ENCODE measurements around the gene HIPK3. TPM values are rescaled to one million over a fixed set of nuclear protein-coding genes. Genes with fewer than 3 reads are reported as not detected.

Gene HIPK3
- total and polyA plus RNA-seq, 9 of the 15 experiments (the other 6 are each of a cell fraction or from before 2014, with no cell fraction given), result 2.3 to 19.6 (median 7.5) TPM

- TF ChIP-seq CREB5 (CRISPR knock-in tag; IDR thresholded peaks at IDR 0.05) (no peak), PYGO2 (tag; IDR thresholded peaks at IDR 0.05) (no peak), MXD1 (CRISPR knock-in tag; IDR thresholded peaks at IDR 0.05; ENCODE audit: borderline replicate concordance, poor library complexity, severe bottlenecking) (no peak)
Measured at GRCh38 chr11:33405834-33406602, 148.8 kb downstream of the HIPK3 start (continued).

Other genes starting within 250 kb of the HIPK3 start
- 8.4 and 10.3 TPM in 2 replicates for gene DEPDC7, start 241.5 kb upstream of the HIPK3 start, total RNA-seq (2014; rRNA removed)
- gene DEPDC7, start 241.5 kb upstream of the HIPK3 start, total RNA-seq (2014; rRNA removed; fragmentation: Illumina TruSeq; extraction: Trizol), result 13.8 and 13.9 TPM in 2 replicates
- gene DEPDC7, start 241.5 kb upstream of the HIPK3 start, total RNA-seq (2015; rRNA removed; fragmentation: Illumina TruSeq; extraction: Trizol), result 13.8 and 15.5 TPM in 2 replicates
- gene DEPDC7, start 241.5 kb upstream of the HIPK3 start, total RNA-seq (2021), result 9.4 and 9.5 TPM in 2 replicates
- gene DEPDC7, start 241.5 kb upstream of the HIPK3 start, polyA plus RNA-seq (2011; rRNA removed), result 14.5 and 19.9 TPM in 2 replicates
- gene DEPDC7, start 241.5 kb upstream of the HIPK3 start, polyA plus RNA-seq (2014; fragmentation: Illumina TruSeq; extraction: Trizol), result 12.7 and 15.7 TPM in 2 replicates
- gene DEPDC7, start 241.5 kb upstream of the HIPK3 start, polyA plus RNA-seq (2014; fragmentation: Nextera tagmentation; extraction: Ambion mirVana), result 1 to 10 TPM; 5.4 to 8.1 TPM
- gene DEPDC7, start 241.5 kb upstream of the HIPK3 start, polyA plus RNA-seq (2014; rRNA removed), result 12.0 and 13.8 TPM in 2 replicates
- gene TCP11L1, start 217.8 kb upstream of the HIPK3 start, total RNA-seq (2014; rRNA removed), result 5.8 and 15.3 TPM in 2 replicates
- gene TCP11L1, start 217.8 kb upstream of the HIPK3 start, total RNA-seq (2014; rRNA removed; fragmentation: Illumina TruSeq; extraction: Trizol), result 6.2 and 6.4 TPM in 2 replicates
- gene TCP11L1, start 217.8 kb upstream of the HIPK3 start, total RNA-seq (2015; rRNA removed; fragmentation: Illumina TruSeq; extraction: Trizol), result 4.5 and 4.7 TPM in 2 replicates
- gene TCP11L1, start 217.8 kb upstream of the HIPK3 start, total RNA-seq (2021), result 8.1 and 8.9 TPM in 2 replicates
- gene TCP11L1, start 217.8 kb upstream of the HIPK3 start, polyA plus RNA-seq (2011; rRNA removed), result 5.8 and 6.1 TPM in 2 replicates
- 4.5 and 5.4 TPM in 2 replicates for gene TCP11L1, start 217.8 kb upstream of the HIPK3 start, polyA plus RNA-seq (2014; fragmentation: Illumina TruSeq; extraction: Trizol)
- gene TCP11L1, start 217.8 kb upstream of the HIPK3 start, polyA plus RNA-seq (2014; fragmentation: Nextera tagmentation; extraction: Ambion mirVana), result 1 to 10 TPM; 1.6 TPM
- 4.1 and 4.3 TPM in 2 replicates for gene TCP11L1, start 217.8 kb upstream of the HIPK3 start, polyA plus RNA-seq (2014; rRNA removed)
- gene CSTF3, start 95.9 kb upstream of the HIPK3 start, total RNA-seq (2014; rRNA removed), result 33.6 and 37.0 TPM in 2 replicates
- gene CSTF3, start 95.9 kb upstream of the HIPK3 start, total RNA-seq (2014; rRNA removed; fragmentation: Illumina TruSeq; extraction: Trizol), result 53.7 and 66.3 TPM in 2 replicates
- 46.1 and 47.7 TPM in 2 replicates for gene CSTF3, start 95.9 kb upstream of the HIPK3 start, total RNA-seq (2015; rRNA removed; fragmentation: Illumina TruSeq; extraction: Trizol)
- gene CSTF3, start 95.9 kb upstream of the HIPK3 start, total RNA-seq (2021), result 47.8 and 60.7 TPM in 2 replicates
- 61.7 and 63.8 TPM in 2 replicates for gene CSTF3, start 95.9 kb upstream of the HIPK3 start, polyA plus RNA-seq (2011; rRNA removed)
- 55.6 and 61.0 TPM in 2 replicates for gene CSTF3, start 95.9 kb upstream of the HIPK3 start, polyA plus RNA-seq (2014; fragmentation: Illumina TruSeq; extraction: Trizol)
- gene CSTF3, start 95.9 kb upstream of the HIPK3 start, polyA plus RNA-seq (2014; fragmentation: Nextera tagmentation; extraction: Ambion mirVana), result 10 to 100 TPM; 71.1 to 83.3 TPM
- 101 and 111 TPM in 2 replicates for gene CSTF3, start 95.9 kb upstream of the HIPK3 start, polyA plus RNA-seq (2014; rRNA removed)
- gene KIAA1549L, start 118.7 kb downstream of the HIPK3 start, total RNA-seq (2014; rRNA removed), result not detected in 2 replicates
- not detected in 2 replicates for gene KIAA1549L, start 118.7 kb downstream of the HIPK3 start, total RNA-seq (2014; rRNA removed; fragmentation: Illumina TruSeq; extraction: Trizol)
- not detected in 2 replicates for gene KIAA1549L, start 118.7 kb downstream of the HIPK3 start, total RNA-seq (2015; rRNA removed; fragmentation: Illumina TruSeq; extraction: Trizol)
- gene KIAA1549L, start 118.7 kb downstream of the HIPK3 start, total RNA-seq (2021), result not detected in 2 replicates
- not detected in 2 replicates for gene KIAA1549L, start 118.7 kb downstream of the HIPK3 start, polyA plus RNA-seq (2011; rRNA removed)
- gene KIAA1549L, start 118.7 kb downstream of the HIPK3 start, polyA plus RNA-seq (2014; fragmentation: Illumina TruSeq; extraction: Trizol), result not detected in 2 replicates
- not detected for gene KIAA1549L, start 118.7 kb downstream of the HIPK3 start, polyA plus RNA-seq (2014; fragmentation: Nextera tagmentation; extraction: Ambion mirVana)
- not detected in 2 replicates for gene KIAA1549L, start 118.7 kb downstream of the HIPK3 start, polyA plus RNA-seq (2014; rRNA removed)